Measurements from ENCODE around the gene PIGQ.
A peak's percentile ranks its signal among the peaks of the same experiment; 100 is the strongest.

PIGQ gene

GRCh38 chr16:528111-529011 lies 41.4 kb upstream of the PIGQ start:
- peak overlapping the region; percentile 65 for H3K4me3 ChIP-seq (ENCODE audit: low read depth, low read length)
- TF ChIP-seq CTCF (IDR thresholded peaks at IDR 0.05; ENCODE audit: low read depth, low read length, missing control alignments), result no peak
- in situ Hi-C loops (cut with HindIII; ENCODE audit: low sequenced_read_pairs), result no loop called here
- DNase-seq (ENCODE audit: low read depth), result peak; percentile 8

- DNase-seq (ENCODE audit: low read depth), result no peak
- in situ Hi-C loops (cut with HindIII; ENCODE audit: low sequenced_read_pairs), result no loop called here
- peak overlapping the region; percentile 65 for H3K4me3 ChIP-seq (ENCODE audit: low read depth, low read length)
- TF ChIP-seq CTCF (IDR thresholded peaks at IDR 0.05; ENCODE audit: low read depth, low read length, missing control alignments), result no peak
Measured at GRCh38 chr16:529012-529575, 40.7 kb upstream of the PIGQ start.

GRCh38 chr16:530111-530817 lies 39.5 kb upstream of the PIGQ start:
- in situ Hi-C loops (cut with HindIII; ENCODE audit: low sequenced_read_pairs), result no loop called here

GRCh38 chr16:531494-532125 lies 38.2 kb upstream of the PIGQ start:
- no peak for TF ChIP-seq CTCF (IDR thresholded peaks at IDR 0.05; ENCODE audit: low read depth, low read length, missing control alignments)
- no peak for DNase-seq (ENCODE audit: low read depth)
- in situ Hi-C loops (cut with HindIII; ENCODE audit: low sequenced_read_pairs), result no loop called here
- H3K4me3 ChIP-seq (ENCODE audit: low read depth, low read length), result no peak overlapping the region

More at GRCh38 chr16:530111-530817, 39.5 kb upstream of the PIGQ start:
- no peak for TF ChIP-seq CTCF (IDR thresholded peaks at IDR 0.05; ENCODE audit: low read depth, low read length, missing control alignments)
- DNase-seq (ENCODE audit: low read depth), result no peak
- H3K4me3 ChIP-seq (ENCODE audit: low read depth, low read length), result no peak overlapping the region

GRCh38 chr16:533391-534123 lies 36.2 kb upstream of the PIGQ start:
- no peak for TF ChIP-seq CTCF (IDR thresholded peaks at IDR 0.05; ENCODE audit: low read depth, low read length, missing control alignments)
- in situ Hi-C loops (cut with HindIII; ENCODE audit: low sequenced_read_pairs), result no loop called here
- no peak overlapping the region for H3K4me3 ChIP-seq (ENCODE audit: low read depth, low read length)
- no peak for DNase-seq (ENCODE audit: low read depth)

Measured in astrocyte of the cerebellum (primary cell).